ENCODE data around the gene ABCG1.

ABCG1 gene

DNA sequence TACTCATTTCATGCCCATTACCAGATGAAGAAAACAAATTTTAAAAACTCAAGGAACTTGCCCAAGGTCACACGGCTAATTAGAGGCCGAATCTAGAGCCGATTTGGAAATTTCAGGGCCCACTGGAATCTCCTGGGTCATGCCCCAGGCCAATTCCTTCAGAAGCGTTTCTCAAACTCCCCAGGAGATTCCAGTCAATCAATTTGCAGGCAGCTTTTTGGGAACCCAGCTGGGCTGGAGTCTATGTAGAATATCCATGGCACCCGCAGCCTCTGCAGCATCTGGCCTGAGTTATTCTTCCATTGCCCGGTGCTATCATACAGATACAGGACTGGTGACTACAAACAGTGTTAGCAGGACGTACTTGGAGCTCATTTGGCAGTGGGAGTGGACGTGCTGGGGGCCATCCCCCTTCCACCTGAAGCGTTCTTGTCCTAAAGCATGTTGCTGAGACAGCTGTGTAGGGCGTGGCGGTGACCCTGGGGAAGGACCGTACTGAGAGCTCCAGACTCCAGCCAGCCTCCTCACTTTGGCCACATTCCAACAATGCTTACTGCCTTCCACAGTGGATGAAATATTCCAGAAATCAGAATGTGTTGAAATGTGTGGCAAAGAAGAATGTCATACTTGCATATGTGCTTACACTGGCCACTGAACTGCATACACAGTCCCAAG, 38.3 kb downstream of the ABCG1 start:
- no peak for DNase-seq (ENCODE audit: low spot score)
- H3K27ac ChIP-seq, result no peak overlapping the region
- POLR2A ChIA-PET (ENCODE audit: low non-redundant PET), result no interaction called here
- TF ChIP-seq, protein P1, sequence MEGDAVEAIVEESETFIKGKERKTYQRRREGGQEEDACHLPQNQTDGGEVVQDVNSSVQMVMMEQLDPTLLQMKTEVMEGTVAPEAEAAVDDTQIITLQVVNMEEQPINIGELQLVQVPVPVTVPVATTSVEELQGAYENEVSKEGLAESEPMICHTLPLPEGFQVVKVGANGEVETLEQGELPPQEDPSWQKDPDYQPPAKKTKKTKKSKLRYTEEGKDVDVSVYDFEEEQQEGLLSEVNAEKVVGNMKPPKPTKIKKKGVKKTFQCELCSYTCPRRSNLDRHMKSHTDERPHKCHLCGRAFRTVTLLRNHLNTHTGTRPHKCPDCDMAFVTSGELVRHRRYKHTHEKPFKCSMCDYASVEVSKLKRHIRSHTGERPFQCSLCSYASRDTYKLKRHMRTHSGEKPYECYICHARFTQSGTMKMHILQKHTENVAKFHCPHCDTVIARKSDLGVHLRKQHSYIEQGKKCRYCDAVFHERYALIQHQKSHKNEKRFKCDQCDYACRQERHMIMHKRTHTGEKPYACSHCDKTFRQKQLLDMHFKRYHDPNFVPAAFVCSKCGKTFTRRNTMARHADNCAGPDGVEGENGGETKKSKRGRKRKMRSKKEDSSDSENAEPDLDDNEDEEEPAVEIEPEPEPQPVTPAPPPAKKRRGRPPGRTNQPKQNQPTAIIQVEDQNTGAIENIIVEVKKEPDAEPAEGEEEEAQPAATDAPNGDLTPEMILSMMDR (conservative IDR thresholded peaks at IDR 0.05; ENCODE audit: low read depth), result no peak
- CTCF ChIA-PET, result no interaction called here

DNA sequence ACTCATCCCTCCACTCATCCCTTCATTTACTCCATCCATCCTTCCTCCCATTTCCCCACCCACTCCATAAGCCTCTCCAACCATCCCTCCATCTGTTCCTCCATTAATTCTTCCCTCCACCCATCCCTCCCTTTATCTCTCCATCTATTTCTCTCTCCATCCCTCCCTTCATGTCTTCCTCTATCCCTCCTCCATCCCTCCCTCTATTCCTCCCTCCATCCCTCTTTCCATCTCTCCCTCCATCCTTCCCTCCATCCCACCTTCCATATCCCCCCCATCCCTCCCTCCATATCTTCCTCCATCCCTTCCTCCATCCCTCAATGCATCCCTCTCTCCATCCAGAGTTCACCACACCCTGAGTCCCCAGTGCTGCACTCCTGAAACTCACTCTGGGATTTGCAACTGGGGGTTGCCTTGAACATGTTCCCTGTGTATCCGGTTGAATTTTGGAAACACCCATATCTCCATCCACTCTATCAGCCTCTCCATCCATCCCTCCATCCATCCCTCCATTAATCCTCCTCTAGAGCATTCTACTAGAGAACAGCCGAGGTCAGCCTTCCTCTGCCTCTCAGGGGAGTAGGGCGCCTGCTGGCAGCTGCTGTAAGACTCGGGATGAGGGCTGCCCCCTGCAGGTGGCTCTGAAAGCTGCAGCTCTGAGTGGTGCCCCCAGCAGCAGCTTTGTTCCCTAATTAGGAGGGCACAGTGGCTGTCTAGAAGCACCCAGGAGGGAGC, 39.4 kb downstream of the ABCG1 start:
- POLR2A ChIA-PET (ENCODE audit: low non-redundant PET), result no interaction called here
- CTCF ChIA-PET, result interaction anchor here (0.5 to 1.7 kb wide), 4 partner anchors 11 to 113 kb away, joined by 3 to 9 read pairs (median 6); no protein-coding TSS in a partner anchor
- TF ChIP-seq, protein P1 (conservative IDR thresholded peaks at IDR 0.05; ENCODE audit: low read depth), result peak; percentile 35
- peak; percentile 24 for DNase-seq (ENCODE audit: low spot score)
- H3K27ac ChIP-seq, result no peak overlapping the region

DNA sequence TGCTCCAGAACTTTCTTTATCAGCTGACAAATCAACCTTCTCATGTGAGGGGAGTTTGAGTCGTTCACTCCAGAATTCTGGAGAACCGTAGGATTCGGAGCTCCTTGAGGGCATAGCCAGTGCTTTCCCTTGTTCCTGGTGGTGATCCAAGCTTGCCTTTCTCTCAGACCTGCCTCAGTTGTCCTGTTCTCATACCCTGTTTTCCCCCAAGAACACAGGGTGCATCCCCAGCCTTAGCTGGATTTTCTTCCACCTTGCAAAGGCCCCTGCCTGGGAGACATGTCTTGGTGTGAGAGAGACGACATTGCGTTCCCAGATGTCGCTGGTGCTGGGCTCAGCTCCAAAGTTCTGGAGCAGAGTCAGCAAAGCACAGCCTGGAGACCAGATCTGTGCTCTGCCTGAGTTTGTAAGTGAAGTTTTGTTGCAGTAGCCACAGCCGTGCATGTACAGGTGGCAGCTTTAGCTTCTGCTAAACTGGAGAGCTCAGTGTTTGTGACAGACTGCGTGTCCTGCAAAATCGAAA, 40.0 kb downstream of the ABCG1 start:
- TF ChIP-seq, protein P1 (conservative IDR thresholded peaks at IDR 0.05; ENCODE audit: low read depth), result 0 out of 2 replicates have a peak, but pooled peaks have one; percentile 11
- ChIA-PET CTCF (interaction anchor here (0.5 to 1.7 kb wide), 4 partner anchors 10 to 114 kb away, joined by 3 to 9 read pairs (median 6); no protein-coding TSS in a partner anchor), POLR2A (ENCODE audit: low non-redundant PET) (no interaction called here)
- H3K27ac ChIP-seq, result no peak overlapping the region
- no peak for DNase-seq (ENCODE audit: low spot score)

DNA sequence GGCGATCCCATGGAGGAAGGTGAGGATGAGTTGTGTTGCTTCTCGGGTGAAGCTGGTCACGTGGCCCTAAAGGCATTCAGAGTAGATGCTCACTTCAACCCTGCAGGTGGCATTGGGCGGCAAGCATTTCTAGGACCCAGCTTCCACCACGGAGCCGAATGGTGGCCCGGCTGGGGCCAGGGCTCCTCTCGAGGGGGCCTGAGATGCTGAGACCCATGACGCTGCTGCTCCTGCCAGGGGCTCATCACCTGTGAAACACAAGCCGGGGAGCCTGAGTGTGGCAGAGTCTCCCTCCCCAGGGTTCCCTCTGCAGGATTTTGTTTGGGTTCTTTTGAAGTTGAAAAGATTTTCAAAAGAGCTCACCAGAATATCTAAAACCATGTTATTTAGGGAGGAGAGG, 41.2 kb downstream of the ABCG1 start:
- TF ChIP-seq, protein P1 (conservative IDR thresholded peaks at IDR 0.05; ENCODE audit: low read depth), result no peak
- ChIA-PET POLR2A (ENCODE audit: low non-redundant PET) (no interaction called here), CTCF (interaction anchor here (0.5 kb wide), 1 partner anchor 57 kb away, joined by 3 read pairs; no protein-coding TSS in a partner anchor)
- no peak overlapping the region for H3K27ac ChIP-seq
- no peak for DNase-seq (ENCODE audit: low spot score)

DNA sequence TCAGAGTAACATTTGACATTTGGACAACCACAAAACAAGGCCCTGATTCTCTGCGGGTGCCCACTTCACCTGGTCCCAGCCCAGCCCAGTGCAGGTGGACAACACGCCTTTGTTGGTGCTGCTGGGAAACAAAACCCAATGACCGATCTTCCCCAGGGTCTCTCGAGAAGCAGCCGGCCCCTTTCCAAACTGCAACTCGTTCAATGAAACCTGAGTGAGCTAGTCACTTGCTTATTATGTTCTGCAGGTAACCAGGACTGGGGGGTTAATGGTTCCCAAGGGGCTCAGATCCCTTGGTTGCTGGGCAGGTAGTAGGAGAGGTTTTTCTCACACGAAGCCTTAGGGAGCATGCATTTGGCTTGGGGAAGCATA, 42.9 kb downstream of the ABCG1 start:
- TF ChIP-seq, protein P1 (conservative IDR thresholded peaks at IDR 0.05; ENCODE audit: low read depth), result no peak
- no peak for DNase-seq (ENCODE audit: low spot score)
- CTCF ChIA-PET, result interaction anchor here (0.6 to 0.7 kb wide), 2 partner anchors 11 to 61 kb away, joined by 3 to 5 read pairs; no protein-coding TSS in a partner anchor
- H3K27ac ChIP-seq, result no peak overlapping the region
- POLR2A ChIA-PET (ENCODE audit: low non-redundant PET), result no interaction called here

DNA sequence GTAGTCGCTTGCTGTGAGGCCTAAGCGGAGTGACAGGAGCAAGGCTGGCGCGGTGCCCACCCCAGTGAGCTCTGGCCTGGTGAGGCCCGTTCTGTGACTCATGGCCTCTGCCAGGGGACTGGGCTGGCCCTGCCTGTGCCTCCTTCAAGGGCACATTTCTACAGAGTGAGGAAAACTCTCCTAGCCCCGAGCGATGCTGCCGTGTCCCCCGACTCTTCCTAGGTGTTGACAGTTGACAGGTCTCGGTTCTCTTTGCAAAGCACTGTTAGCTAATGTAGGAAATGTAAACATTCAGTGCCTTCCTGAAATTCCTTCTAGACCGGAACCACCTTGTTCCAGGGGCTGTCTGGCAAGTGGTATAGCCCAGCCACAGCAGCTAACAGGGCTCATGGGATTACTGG, 43.9 kb downstream of the ABCG1 start:
- ChIA-PET POLR2A (ENCODE audit: low non-redundant PET) (no interaction called here), CTCF (no interaction called here)
- peak overlapping the region; percentile 56 for H3K27ac ChIP-seq
- TF ChIP-seq, protein P1 (conservative IDR thresholded peaks at IDR 0.05; ENCODE audit: low read depth), result no peak
- DNase-seq (ENCODE audit: low spot score), result peak; percentile 59

All from RWPE1 (cell line).